Chondrocyte (in vitro differentiated cells): ENCODE measurements around the gene PADI4. TPM values are rescaled to one million over a fixed set of nuclear protein-coding genes. Genes with fewer than 3 reads are reported as not detected.

Experiments
- DNase-seq: peaks from one replicate; pipeline ENCODE4 v3.0.0; 2021; ENCODE audit warnings: mixed read lengths, low spot score
- H3K27ac Mint-ChIP-seq: one replicate; pipeline ENCODE4 v1.8.0; 2021; ENCODE audit warnings: mild to moderate bottlenecking, moderate library complexity, mixed read lengths; ENCODE audit not compliant: unreplicated experiment
- H3K27me3 Mint-ChIP-seq: 2 replicates; pipeline ENCODE4 v1.8.0; 2021; ENCODE audit warnings: low read depth, mixed read lengths
- H3K36me3 Mint-ChIP-seq: 2 replicates; pipeline ENCODE4 v1.8.0; 2021; ENCODE audit warnings: low read depth, mixed read lengths
- H3K4me1 Mint-ChIP-seq: 2 replicates; pipeline ENCODE4 v1.8.0; 2021; ENCODE audit warnings: low read depth, mild to moderate bottlenecking, mixed read lengths
- H3K4me3 Mint-ChIP-seq: one replicate; pipeline ENCODE4 v1.8.0; 2021; ENCODE audit warnings: mild to moderate bottlenecking, moderate library complexity, mixed read lengths; ENCODE audit not compliant: unreplicated experiment
- H3K9me3 Mint-ChIP-seq: 2 replicates; pipeline ENCODE4 v1.8.0; 2021; ENCODE audit warnings: low read depth, mixed read lengths
- total RNA-seq: library from RNA; stranded (reverse); gene quantifications from 3 replicates; pipeline ENCODE4 v1.2.1, GENCODE V29; 2021
- TF ChIP-seq, protein P1 (sequence below): fragments of 200-600 bp; sonication (generic); IDR thresholded peaks from 2 replicates; pipeline ENCODE4 v1.5.0; 2021; ENCODE audit warnings: antibody characterized with exemption, mild to moderate bottlenecking, moderate library complexity

PADI4 gene
- total RNA-seq, 1 donor from 2014 or later = not detected

DNA sequence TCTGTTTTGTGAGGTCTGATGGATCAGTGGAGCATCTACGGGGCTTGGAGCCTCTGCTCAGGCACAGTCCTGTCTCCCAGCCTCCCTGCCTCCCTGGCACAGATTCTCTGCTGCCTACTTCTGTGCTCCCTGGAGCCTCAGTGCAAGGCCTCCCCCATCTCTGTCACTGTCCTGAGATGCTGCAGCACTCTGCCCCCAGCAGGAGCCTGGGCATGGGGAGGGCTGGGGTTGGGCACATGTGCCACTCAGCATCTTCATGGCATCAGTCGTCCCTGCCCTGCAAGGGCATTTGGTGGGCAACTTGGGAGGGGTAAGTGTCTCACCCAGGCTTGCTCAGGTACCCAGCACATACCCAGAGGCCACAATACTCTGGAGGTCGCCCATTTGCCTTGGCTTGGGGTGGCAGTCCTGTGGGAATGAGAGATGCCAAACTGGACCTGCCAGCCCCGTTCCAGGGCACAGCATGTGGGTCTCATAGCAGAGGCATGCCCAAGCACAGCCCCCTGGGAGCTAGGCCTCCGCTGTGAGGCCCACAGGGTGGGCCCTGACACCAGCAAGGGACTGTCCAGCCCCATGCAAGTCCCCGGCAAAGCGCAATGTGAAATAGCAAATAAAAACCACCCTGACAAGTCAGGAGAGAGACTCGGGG, 30.4 kb upstream of the PADI4 start:
- H3K9me3 Mint-ChIP-seq = no peaks in the 10 kb centered on the region
- no peaks in the 10 kb centered on the region for H3K36me3 Mint-ChIP-seq
- H3K4me3 Mint-ChIP-seq = no peak overlapping the region
- no peak overlapping the region for H3K27ac Mint-ChIP-seq
- peaks cover 3% of the 10 kb centered on the region for H3K27me3 Mint-ChIP-seq
- H3K4me1 Mint-ChIP-seq = no peaks in the 10 kb centered on the region
- DNase-seq = peak; percentile 54
- TF ChIP-seq, protein P1, sequence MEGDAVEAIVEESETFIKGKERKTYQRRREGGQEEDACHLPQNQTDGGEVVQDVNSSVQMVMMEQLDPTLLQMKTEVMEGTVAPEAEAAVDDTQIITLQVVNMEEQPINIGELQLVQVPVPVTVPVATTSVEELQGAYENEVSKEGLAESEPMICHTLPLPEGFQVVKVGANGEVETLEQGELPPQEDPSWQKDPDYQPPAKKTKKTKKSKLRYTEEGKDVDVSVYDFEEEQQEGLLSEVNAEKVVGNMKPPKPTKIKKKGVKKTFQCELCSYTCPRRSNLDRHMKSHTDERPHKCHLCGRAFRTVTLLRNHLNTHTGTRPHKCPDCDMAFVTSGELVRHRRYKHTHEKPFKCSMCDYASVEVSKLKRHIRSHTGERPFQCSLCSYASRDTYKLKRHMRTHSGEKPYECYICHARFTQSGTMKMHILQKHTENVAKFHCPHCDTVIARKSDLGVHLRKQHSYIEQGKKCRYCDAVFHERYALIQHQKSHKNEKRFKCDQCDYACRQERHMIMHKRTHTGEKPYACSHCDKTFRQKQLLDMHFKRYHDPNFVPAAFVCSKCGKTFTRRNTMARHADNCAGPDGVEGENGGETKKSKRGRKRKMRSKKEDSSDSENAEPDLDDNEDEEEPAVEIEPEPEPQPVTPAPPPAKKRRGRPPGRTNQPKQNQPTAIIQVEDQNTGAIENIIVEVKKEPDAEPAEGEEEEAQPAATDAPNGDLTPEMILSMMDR = no peak

GRCh38 chr1:17278996-17279830, 28.8 kb upstream of the PADI4 start:
- peak; percentile 72 for DNase-seq
- H3K4me1 Mint-ChIP-seq = no peaks in the 10 kb centered on the region
- no peak overlapping the region for H3K27ac Mint-ChIP-seq
- TF ChIP-seq, protein P1 = no peak
- H3K36me3 Mint-ChIP-seq = no peaks in the 10 kb centered on the region
- H3K27me3 Mint-ChIP-seq = peaks cover 5% of the 10 kb centered on the region
- H3K9me3 Mint-ChIP-seq = no peaks in the 10 kb centered on the region
- no peak overlapping the region for H3K4me3 Mint-ChIP-seq

DNA sequence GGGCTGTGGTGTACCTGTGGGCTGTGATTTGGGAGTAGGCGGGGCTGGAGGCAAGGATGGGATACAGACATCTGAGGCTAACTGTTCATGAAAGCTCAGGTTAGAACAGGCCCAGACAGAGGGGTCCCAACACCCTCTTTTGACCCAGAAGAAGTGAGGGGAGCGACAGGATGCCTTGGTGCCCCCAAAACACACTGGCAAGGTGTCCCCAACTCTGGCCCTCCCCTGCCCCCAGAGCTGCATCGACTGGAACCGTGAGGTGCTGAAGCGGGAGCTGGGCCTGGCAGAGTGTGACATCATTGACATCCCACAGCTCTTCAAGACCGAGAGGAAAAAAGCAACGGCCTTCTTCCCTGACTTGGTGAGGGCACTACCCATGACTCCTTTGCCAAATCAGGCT, 27.6 kb upstream of the PADI4 start:
- no peak for DNase-seq
- H3K27me3 Mint-ChIP-seq = peaks cover 5% of the 10 kb centered on the region
- H3K4me3 Mint-ChIP-seq = no peak overlapping the region
- no peaks in the 10 kb centered on the region for H3K36me3 Mint-ChIP-seq
- H3K9me3 Mint-ChIP-seq = no peaks in the 10 kb centered on the region
- TF ChIP-seq, protein P1 = no peak
- H3K4me1 Mint-ChIP-seq = no peaks in the 10 kb centered on the region
- H3K27ac Mint-ChIP-seq = no peak overlapping the region

DNA sequence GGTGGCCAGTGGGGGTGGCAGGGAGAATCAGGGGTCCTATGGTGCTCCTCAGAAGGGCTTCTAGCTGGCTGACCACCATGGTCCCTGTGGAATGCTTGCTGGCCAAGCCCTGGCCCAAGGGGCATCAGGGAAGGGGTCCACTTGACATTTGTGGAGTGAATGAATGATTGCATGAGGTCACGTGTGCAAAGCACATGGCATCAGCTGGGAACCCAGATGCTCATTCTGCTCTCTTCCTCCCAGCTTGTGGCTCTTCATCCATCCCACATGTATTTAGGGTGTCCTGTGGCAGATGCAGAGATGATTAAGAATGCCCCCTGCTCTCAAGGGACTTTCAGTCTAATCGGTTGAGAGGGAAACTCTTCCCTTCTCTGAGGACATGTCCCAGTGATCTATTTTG, 27.1 kb upstream of the PADI4 start:
- Mint-ChIP-seq H3K36me3 (no peaks in the 10 kb centered on the region), H3K27ac (no peak overlapping the region), H3K4me1 (no peaks in the 10 kb centered on the region), H3K4me3 (no peak overlapping the region), H3K9me3 (no peaks in the 10 kb centered on the region), H3K27me3 (peaks cover 5% of the 10 kb centered on the region)
- no peak for DNase-seq
- TF ChIP-seq, protein P1 = no peak

DNA sequence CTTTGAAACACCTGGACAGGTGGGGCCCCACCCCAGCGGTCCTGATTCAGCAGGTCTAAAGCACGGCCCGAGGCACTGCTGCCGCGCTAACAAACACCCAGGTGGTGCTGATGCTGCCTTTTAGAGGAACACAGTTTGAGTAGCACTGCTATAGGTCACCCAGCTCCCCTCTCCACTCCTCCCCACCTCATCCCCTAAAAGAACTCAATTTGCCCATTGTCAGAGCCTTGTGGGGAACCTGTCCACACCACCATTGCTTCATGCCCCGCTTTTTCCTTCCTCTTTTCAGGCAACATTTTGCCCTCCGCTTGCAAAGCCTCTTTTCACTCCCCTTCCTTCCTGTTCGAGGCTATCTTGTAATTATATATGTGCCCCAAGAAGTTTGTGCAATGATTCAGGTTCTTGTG, 26.2 kb upstream of the PADI4 start:
- no peak for DNase-seq
- Mint-ChIP-seq H3K4me3 (no peak overlapping the region), H3K27me3 (peaks cover 5% of the 10 kb centered on the region), H3K4me1 (no peaks in the 10 kb centered on the region), H3K27ac (no peak overlapping the region), H3K36me3 (no peaks in the 10 kb centered on the region), H3K9me3 (peaks cover 2% of the 10 kb centered on the region)
- TF ChIP-seq, protein P1 = no peak
